ENCODE results near the gene ASB2. TPM values are rescaled to one million over a fixed set of nuclear protein-coding genes. Genes with fewer than 3 reads are reported as not detected.
A peak's percentile ranks its signal among the peaks of the same experiment; 100 is the strongest.

The ASB2 gene
- total and polyA plus RNA-seq, 2 of the 8 experiments (the other 6 are each of a cell fraction or from before 2014, with no cell fraction given): 1.0 to 2.1 TPM

GRCh38 chr14:93936245-93936644 lies 40.1 kb downstream of the ASB2 start (continued):
- TF ChIP-seq CTCF (IDR thresholded peaks at IDR 0.05; ENCODE audit: control extremely low read depth in 1 of 3, insufficient read depth in 1 of 3, low read depth in 1 of 3, low read length in 3 of 3) (peak; percentile 39 to 85 (median 62)), USF2 (IDR thresholded peaks at IDR 0.05; ENCODE audit: low read length) (no peak), MAFK (IDR thresholded peaks at IDR 0.05; ENCODE audit: low read depth, low read length) (no peak), CEBPB (IDR thresholded peaks at IDR 0.05; ENCODE audit: low read depth, low read length) (no peak), RBBP5 (IDR thresholded peaks at IDR 0.05; ENCODE audit: borderline replicate concordance, low read depth, low read length) (no peak)
